HepG2 (cell line): ENCODE measurements around the gene LOXL3. TPM values are rescaled to one million over a fixed set of nuclear protein-coding genes. Genes with fewer than 3 reads are reported as not detected.

Experiments
- RARA ChIP-seq: IDR thresholded peaks from 2 replicates; pipeline ENCODE4 v1.6.1; 2016; ENCODE audit warnings: missing genetic modification reagents, missing compliant biosample characterization
- SOX5 ChIP-seq: IDR thresholded peaks from 2 replicates; pipeline ENCODE4 v1.6.1; 2016; ENCODE audit warnings: borderline replicate concordance
- ZNF598 ChIP-seq: sonication (generic); formaldehyde crosslinking; IDR thresholded peaks from 2 replicates; pipeline ENCODE4 v1.5.1; 2020; ENCODE audit warnings: mild to moderate bottlenecking, missing genetic modification reagents, borderline replicate concordance
- ZNF75D ChIP-seq: sonication (generic); formaldehyde crosslinking; IDR thresholded peaks from 2 replicates; pipeline ENCODE4 v1.8.1; 2023; ENCODE audit warnings: missing genetic modification reagents, mild to moderate bottlenecking, borderline replicate concordance
- polyA plus RNA-seq, 8 experiments: library from polyadenylated mRNA; depleted of rRNA in 3 of 8; stranded (reverse) in 7 of 8; unstranded in 1 of 8; fragments of >200 nt; fragmentation: Illumina TruSeq in 4 of 8; extraction: Trizol in 4 of 8; gene quantifications; 2 replicates each; pipeline versions ENCODE4 v1.2.1 to v1.2.3, GENCODE V29; 2011 to 2016; ENCODE audit warnings: low read depth in 4 of 8, missing spikeins in 1 of 8, mixed read lengths in 1 of 8; ENCODE audit not compliant: insufficient read depth in 1 of 8
- total RNA-seq, 5 experiments: library from RNA; depleted of rRNA; stranded (reverse); fragments of >200 nt; fragmentation: Illumina TruSeq; extraction: Trizol; gene quantifications; 2 replicates each; pipeline ENCODE4 v1.2.3, GENCODE V29; 2016; ENCODE audit warnings: low read depth in 1 of 5
- TF ChIP-seq, protein P1 (sequence below): IDR thresholded peaks from 2 replicates; pipeline ENCODE4 v1.6.1; 2012; ENCODE audit warnings: low read length, improper control_type of control experiment
- TF ChIP-seq, protein P2 (sequence below): sonication (generic); formaldehyde crosslinking; IDR thresholded peaks from 2 replicates; pipeline ENCODE4 v1.4.0; 2020; ENCODE audit warnings: mild to moderate bottlenecking, low read depth, missing genetic modification reagents
- TF ChIP-seq, protein P3 (sequence below): sonication (generic); formaldehyde crosslinking; IDR thresholded peaks from 2 replicates; pipeline ENCODE4 v1.4.0; 2020; ENCODE audit warnings: missing genetic modification reagents
- TF ChIP-seq, protein P4 (sequence below): sonication (generic); formaldehyde crosslinking; IDR thresholded peaks from 2 replicates; pipeline ENCODE4 v1.4.0; 2020; ENCODE audit warnings: missing genetic modification reagents
- TF ChIP-seq, protein P5 (sequence below): sonication (generic); formaldehyde crosslinking; IDR thresholded peaks from 2 replicates; pipeline ENCODE4 v1.4.0; 2020; ENCODE audit warnings: missing genetic modification reagents, mild to moderate bottlenecking, borderline replicate concordance
- TF ChIP-seq, protein P6 (sequence below): sonication (generic); formaldehyde crosslinking; IDR thresholded peaks from 2 replicates; pipeline ENCODE4 v1.4.0; 2020; ENCODE audit warnings: missing genetic modification reagents

The LOXL3 gene
- total and polyA plus RNA-seq, 2 of the 13 experiments (the other 11 are each of a cell fraction or from before 2014, with no cell fraction given), result 0.55 to 6.5 TPM

DNA sequence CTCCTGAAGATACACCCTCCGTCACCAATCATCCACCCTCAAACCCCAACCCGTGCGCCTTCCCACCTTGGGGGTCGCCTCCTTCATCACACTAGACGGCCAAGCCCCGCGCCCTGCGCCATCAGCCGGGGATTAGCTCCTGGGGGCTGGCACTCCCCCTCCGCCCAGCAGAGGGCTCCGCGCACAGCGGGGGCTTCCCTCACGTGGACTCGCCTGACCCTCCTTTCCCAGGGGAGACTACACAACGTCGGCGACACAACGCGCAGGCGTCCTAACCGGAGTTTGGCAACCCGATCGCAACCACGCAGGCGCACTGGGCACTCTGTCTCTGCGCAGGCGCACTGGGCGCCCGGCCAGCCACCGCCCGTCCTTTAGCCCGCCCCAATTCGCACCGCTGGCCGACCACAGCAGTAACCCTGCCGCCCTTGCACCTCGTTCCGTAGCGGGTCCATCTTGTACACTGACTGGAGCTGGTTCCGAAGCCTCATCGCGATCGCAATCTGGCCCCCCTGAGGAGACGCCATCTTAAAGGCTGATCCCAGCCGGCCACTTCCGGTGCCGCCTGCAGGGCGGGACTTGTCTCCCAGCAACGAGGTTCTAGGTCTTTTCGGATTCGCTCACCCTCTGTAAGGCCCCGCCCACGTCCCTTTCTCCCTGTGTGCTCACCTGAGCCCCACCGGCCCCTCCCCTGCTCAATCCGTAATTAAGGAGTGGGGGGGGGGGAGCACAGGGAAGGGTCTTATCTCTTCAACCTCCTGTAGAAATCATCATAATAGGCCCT lies 46.4 kb downstream of the LOXL3 start, which contains the start of gene PCGF1 (continued):
- TF ChIP-seq, protein P1, sequence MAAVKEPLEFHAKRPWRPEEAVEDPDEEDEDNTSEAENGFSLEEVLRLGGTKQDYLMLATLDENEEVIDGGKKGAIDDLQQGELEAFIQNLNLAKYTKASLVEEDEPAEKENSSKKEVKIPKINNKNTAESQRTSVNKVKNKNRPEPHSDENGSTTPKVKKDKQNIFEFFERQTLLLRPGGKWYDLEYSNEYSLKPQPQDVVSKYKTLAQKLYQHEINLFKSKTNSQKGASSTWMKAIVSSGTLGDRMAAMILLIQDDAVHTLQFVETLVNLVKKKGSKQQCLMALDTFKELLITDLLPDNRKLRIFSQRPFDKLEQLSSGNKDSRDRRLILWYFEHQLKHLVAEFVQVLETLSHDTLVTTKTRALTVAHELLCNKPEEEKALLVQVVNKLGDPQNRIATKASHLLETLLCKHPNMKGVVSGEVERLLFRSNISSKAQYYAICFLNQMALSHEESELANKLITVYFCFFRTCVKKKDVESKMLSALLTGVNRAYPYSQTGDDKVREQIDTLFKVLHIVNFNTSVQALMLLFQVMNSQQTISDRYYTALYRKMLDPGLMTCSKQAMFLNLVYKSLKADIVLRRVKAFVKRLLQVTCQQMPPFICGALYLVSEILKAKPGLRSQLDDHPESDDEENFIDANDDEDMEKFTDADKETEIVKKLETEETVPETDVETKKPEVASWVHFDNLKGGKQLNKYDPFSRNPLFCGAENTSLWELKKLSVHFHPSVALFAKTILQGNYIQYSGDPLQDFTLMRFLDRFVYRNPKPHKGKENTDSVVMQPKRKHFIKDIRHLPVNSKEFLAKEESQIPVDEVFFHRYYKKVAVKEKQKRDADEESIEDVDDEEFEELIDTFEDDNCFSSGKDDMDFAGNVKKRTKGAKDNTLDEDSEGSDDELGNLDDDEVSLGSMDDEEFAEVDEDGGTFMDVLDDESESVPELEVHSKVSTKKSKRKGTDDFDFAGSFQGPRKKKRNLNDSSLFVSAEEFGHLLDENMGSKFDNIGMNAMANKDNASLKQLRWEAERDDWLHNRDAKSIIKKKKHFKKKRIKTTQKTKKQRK, result no peak
- TF ChIP-seq ZNF75D (CRISPR knock-in tag) (no peak), SOX5 (peak; percentile 75), RARA (CRISPR knock-in tag) (peak; percentile 58; the same call in 1 of the 2 replicates), ZNF598 (CRISPR knock-in tag) (no peak)
- TF ChIP-seq, protein P2, sequence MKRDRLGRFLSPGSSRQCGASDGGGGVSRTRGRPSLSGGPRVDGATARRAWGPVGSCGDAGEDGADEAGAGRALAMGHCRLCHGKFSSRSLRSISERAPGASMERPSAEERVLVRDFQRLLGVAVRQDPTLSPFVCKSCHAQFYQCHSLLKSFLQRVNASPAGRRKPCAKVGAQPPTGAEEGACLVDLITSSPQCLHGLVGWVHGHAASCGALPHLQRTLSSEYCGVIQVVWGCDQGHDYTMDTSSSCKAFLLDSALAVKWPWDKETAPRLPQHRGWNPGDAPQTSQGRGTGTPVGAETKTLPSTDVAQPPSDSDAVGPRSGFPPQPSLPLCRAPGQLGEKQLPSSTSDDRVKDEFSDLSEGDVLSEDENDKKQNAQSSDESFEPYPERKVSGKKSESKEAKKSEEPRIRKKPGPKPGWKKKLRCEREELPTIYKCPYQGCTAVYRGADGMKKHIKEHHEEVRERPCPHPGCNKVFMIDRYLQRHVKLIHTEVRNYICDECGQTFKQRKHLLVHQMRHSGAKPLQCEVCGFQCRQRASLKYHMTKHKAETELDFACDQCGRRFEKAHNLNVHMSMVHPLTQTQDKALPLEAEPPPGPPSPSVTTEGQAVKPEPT (CRISPR knock-in tag), result peak; percentile 72; the same call in 1 of the 2 replicates
- TF ChIP-seq, protein P3, sequence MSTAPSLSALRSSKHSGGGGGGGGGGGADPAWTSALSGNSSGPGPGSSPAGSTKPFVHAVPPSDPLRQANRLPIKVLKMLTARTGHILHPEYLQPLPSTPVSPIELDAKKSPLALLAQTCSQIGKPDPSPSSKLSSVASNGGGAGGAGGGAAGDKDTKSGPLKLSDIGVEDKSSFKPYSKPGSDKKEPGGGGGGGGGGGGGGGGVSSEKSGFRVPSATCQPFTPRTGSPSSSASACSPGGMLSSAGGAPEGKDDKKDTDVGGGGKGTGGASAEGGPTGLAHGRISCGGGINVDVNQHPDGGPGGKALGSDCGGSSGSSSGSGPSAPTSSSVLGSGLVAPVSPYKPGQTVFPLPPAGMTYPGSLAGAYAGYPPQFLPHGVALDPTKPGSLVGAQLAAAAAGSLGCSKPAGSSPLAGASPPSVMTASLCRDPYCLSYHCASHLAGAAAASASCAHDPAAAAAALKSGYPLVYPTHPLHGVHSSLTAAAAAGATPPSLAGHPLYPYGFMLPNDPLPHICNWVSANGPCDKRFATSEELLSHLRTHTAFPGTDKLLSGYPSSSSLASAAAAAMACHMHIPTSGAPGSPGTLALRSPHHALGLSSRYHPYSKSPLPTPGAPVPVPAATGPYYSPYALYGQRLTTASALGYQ (CRISPR knock-in tag), result peak; percentile 61; the same call in 1 of the 2 replicates
- TF ChIP-seq, protein P4, sequence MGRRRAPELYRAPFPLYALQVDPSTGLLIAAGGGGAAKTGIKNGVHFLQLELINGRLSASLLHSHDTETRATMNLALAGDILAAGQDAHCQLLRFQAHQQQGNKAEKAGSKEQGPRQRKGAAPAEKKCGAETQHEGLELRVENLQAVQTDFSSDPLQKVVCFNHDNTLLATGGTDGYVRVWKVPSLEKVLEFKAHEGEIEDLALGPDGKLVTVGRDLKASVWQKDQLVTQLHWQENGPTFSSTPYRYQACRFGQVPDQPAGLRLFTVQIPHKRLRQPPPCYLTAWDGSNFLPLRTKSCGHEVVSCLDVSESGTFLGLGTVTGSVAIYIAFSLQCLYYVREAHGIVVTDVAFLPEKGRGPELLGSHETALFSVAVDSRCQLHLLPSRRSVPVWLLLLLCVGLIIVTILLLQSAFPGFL, result no peak
- TF ChIP-seq, protein P5, sequence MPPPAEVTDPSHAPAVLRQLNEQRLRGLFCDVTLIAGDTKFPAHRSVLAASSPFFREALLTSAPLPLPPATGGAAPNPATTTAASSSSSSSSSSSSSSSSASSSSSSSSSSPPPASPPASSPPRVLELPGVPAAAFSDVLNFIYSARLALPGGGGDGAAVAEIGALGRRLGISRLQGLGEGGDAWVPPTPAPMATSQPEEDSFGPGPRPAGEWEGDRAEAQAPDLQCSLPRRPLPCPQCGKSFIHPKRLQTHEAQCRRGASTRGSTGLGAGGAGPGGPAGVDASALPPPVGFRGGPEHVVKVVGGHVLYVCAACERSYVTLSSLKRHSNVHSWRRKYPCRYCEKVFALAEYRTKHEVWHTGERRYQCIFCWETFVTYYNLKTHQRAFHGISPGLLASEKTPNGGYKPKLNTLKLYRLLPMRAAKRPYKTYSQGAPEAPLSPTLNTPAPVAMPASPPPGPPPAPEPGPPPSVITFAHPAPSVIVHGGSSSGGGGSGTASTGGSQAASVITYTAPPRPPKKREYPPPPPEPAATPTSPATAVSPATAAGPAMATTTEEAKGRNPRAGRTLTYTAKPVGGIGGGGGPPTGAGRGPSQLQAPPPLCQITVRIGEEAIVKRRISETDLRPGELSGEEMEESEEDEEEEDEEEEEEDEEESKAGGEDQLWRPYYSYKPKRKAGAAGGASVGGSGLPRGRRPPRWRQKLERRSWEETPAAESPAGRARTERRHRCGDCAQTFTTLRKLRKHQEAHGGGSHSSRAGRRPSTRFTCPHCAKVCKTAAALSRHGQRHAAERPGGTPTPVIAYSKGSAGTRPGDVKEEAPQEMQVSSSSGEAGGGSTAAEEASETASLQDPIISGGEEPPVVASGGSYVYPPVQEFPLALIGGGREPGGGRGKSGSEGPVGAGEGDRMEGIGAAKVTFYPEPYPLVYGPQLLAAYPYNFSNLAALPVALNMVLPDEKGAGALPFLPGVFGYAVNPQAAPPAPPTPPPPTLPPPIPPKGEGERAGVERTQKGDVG (CRISPR knock-in tag), result peak; percentile 63; the same call in 1 of the 2 replicates
- TF ChIP-seq, protein P6, sequence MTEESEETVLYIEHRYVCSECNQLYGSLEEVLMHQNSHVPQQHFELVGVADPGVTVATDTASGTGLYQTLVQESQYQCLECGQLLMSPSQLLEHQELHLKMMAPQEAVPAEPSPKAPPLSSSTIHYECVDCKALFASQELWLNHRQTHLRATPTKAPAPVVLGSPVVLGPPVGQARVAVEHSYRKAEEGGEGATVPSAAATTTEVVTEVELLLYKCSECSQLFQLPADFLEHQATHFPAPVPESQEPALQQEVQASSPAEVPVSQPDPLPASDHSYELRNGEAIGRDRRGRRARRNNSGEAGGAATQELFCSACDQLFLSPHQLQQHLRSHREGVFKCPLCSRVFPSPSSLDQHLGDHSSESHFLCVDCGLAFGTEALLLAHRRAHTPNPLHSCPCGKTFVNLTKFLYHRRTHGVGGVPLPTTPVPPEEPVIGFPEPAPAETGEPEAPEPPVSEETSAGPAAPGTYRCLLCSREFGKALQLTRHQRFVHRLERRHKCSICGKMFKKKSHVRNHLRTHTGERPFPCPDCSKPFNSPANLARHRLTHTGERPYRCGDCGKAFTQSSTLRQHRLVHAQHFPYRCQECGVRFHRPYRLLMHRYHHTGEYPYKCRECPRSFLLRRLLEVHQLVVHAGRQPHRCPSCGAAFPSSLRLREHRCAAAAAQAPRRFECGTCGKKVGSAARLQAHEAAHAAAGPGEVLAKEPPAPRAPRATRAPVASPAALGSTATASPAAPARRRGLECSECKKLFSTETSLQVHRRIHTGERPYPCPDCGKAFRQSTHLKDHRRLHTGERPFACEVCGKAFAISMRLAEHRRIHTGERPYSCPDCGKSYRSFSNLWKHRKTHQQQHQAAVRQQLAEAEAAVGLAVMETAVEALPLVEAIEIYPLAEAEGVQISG, result peak; percentile 99
